Kidney (tissue), 14 donors: ENCODE results near the gene CDC25A. TPM values are rescaled to one million over a fixed set of nuclear protein-coding genes. Genes with fewer than 3 reads are reported as not detected.

ENCODE experiments used
- DNase-seq, 5 donors: peaks; one replicate each; pipeline ENCODE4 v3.0.0-alpha.2; 2013 to 2020
- FAIRE-seq: peaks from 2 replicates; lab custom pipeline; 2012; peaks lifted over from hg19 to GRCh38; lab: Jason Lieb, UNC
- H3K27ac ChIP-seq, 2 donors: one replicate each; pipeline ENCODE4 v1.7.0; 2013; ENCODE audit warnings: low read depth in 2 of 2, low read length in 2 of 2, inconsistent platforms in 1 of 2
- H3K27me3 ChIP-seq: one replicate; pipeline ENCODE4 v1.7.1; 2013; ENCODE audit warnings: low read length, inconsistent platforms; ENCODE audit not compliant: control insufficient read depth, insufficient read depth
- H3K36me3 ChIP-seq, 3 donors: one replicate each; pipeline versions ENCODE4 v1.7.0 to v1.7.1; 2013; ENCODE audit warnings: low read length in 3 of 3, control low read depth in 1 of 3, inconsistent platforms in 1 of 3; ENCODE audit not compliant: insufficient read depth in 3 of 3, control insufficient read depth in 2 of 3
- H3K4me1 ChIP-seq, 3 donors: one replicate each; pipeline versions ENCODE4 v1.7.0 to v1.7.1; 2013; ENCODE audit warnings: low read length in 3 of 3, inconsistent platforms in 1 of 3, low read depth in 1 of 3; ENCODE audit not compliant: control insufficient read depth in 2 of 3, insufficient read depth in 2 of 3
- H3K4me3 ChIP-seq, 3 donors: one replicate each; pipeline versions ENCODE4 v1.7.0 to v1.8.1; 2013; ENCODE audit warnings: low read length in 3 of 3, control low read depth in 1 of 3, inconsistent platforms in 1 of 3
- H3K9ac ChIP-seq, 3 donors: one replicate each; pipeline versions ENCODE4 v1.7.0 to v1.7.1; 2013; ENCODE audit warnings: low read length in 3 of 3, control low read depth in 1 of 3, inconsistent platforms in 1 of 3
- H3K9me3 ChIP-seq, 3 donors: one replicate each; pipeline versions ENCODE4 v1.7.0 to v1.7.1; 2013; ENCODE audit warnings: low read length in 3 of 3, control low read depth in 1 of 3, inconsistent platforms in 1 of 3; ENCODE audit not compliant: control insufficient read depth in 2 of 3, insufficient read depth in 1 of 3
- CTCF ChIP-seq: IDR thresholded peaks from 3 replicates; pipeline ENCODE4 v1.5.1; 2012; ENCODE audit warnings: mild to moderate bottlenecking, moderate library complexity, borderline replicate concordance; ENCODE audit not compliant: insufficient read depth; ENCODE audit errors: extremely low read depth
- intact Hi-C: fragments of 100-400 bp; cut with DNase I; formaldehyde crosslinking; loops from one replicate; pipeline ENCODE4 v1.11.1; 2022
- polyA plus RNA-seq: library from polyadenylated mRNA; stranded (reverse); fragments of 350-450 nt; fragmentation: Illumina TruSeq; extraction: RNeasy Lipid Tissue Mini Kit (QIAGEN cat#74804); gene quantifications from one replicate; pipeline ENCODE4 v1.2.3, GENCODE V29; 2014; ENCODE audit warnings: low read depth, low replicate concordance; ENCODE audit not compliant: insufficient read depth
- total RNA-seq: library from RNA; stranded (reverse); fragmentation: NEBNext Ultra II Directional; extraction: Animal tissue kit (Norgen Biotek cat#: 25700); gene quantifications from one replicate; pipeline ENCODE4 v1.2.1, GENCODE V29; 2021
- donor health status: control.
- donor health status: control.
- donor health status: control.
- donor health status: control.
- donor health status: control.
- donor health status: DM: yes; HTN: yes; CAD: no.
- donor health status: Normal renal cell carcinoma (clear cell type).

Gene CDC25A
- total and polyA plus RNA-seq, 2 donors from 2014 or later, result 0.88 to 1.6 TPM

DNA sequence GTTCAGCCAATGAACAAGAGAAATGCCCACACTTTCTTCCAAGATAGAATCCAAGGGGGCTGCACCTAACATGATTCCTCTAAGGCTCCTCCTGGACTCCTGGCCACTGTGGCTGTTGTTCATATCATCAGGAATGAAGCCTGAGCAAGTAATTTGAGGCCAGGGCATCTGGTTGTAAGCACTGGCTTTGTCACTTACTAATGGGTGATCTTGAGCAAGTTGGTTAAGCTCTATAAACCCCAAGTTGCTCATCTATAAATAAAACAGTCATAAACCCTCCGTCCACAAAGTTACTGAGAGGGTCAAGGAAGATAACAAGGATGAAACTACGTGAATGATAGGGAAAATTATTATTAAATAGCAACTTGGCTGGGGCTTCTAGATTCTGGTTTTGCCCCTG, 58.3 kb downstream of the CDC25A start:
- DNase-seq, result peak in 2 of 5 donors; percentile 36 to 46
- intact Hi-C loops, result no loop called here
- Histone ChIP-seq H3K4me3 (no peak overlapping the region), H3K27ac (peak overlapping the region; percentile 52 to 85), H3K36me3 (no peaks in the 10 kb centered on the region), H3K9me3 (no peaks in the 10 kb centered on the region), H3K4me1 (peaks cover 5 to 18% (median 14%) of the 10 kb centered on the region in 3 donors), H3K27me3 (no peaks in the 10 kb centered on the region), H3K9ac (peak overlapping the region in 2 of 3 donors; percentile 9 to 51)
- no peak for FAIRE-seq
- no peak for TF ChIP-seq CTCF

DNA sequence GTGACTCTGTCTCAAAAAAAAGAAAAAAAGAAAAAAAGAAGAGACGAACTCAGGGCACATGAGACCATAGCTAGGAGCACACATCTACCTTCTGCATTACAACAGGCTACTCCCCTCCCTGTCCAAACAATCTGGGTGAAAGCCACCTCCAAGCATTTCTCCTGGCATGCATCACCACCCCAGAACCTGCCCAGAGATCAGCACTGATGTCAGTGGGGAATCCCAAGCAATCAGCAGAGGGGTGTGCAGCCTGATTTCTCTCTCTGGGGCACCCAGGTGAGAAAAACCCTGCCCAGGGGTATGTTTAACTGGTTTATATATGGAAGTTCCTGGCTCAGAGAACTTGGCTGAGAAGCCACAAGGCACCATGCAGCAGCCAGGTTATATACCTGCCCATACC, 59.4 kb downstream of the CDC25A start:
- Histone ChIP-seq H3K9ac (no peak overlapping the region), H3K27me3 (no peaks in the 10 kb centered on the region), H3K27ac (no peak overlapping the region), H3K4me1 (peaks cover 5 to 18% (median 14%) of the 10 kb centered on the region in 3 donors), H3K9me3 (no peaks in the 10 kb centered on the region), H3K4me3 (no peak overlapping the region), H3K36me3 (no peaks in the 10 kb centered on the region)
- FAIRE-seq (no peak), DNase-seq (no peak)
- intact Hi-C loops, result no loop called here
- no peak for TF ChIP-seq CTCF

GRCh38 chr3:48125886-48126622, 62.2 kb downstream of the CDC25A start:
- no peak overlapping the region for H3K27ac ChIP-seq
- intact Hi-C loops, result no loop called here
- FAIRE-seq (no peak), DNase-seq (no peak)
- H3K4me3 ChIP-seq, result no peak overlapping the region
- no peaks in the 10 kb centered on the region for H3K27me3 ChIP-seq
- no peaks in the 10 kb centered on the region for H3K36me3 ChIP-seq
- H3K4me1 ChIP-seq, result peaks cover 5 to 15% (median 11%) of the 10 kb centered on the region in 3 donors
- H3K9ac ChIP-seq, result no peak overlapping the region
- TF ChIP-seq CTCF, result no peak
- no peaks in the 10 kb centered on the region for H3K9me3 ChIP-seq
